H1 (cell line): ENCODE measurements around the gene KHDRBS2. TPM values are rescaled to one million over a fixed set of nuclear protein-coding genes. Genes with fewer than 3 reads are reported as not detected.

Source experiments
- FOSL1 ChIP-seq: IDR thresholded peaks from 2 replicates; pipeline ENCODE4 v1.6.1; 2011; ENCODE audit warnings: mild to moderate bottlenecking, low read depth, low read length, moderate library complexity; ENCODE audit not compliant: insufficient read depth
- GTF2F1 ChIP-seq: IDR thresholded peaks from 2 replicates; pipeline ENCODE4 v1.6.1; 2012; ENCODE audit warnings: low read depth, low read length, improper control_type of control experiment, borderline replicate concordance
- polyA plus RNA-seq, 7 experiments: library from polyadenylated mRNA; depleted of rRNA in 3 of 7; stranded (reverse) in 5 of 7; unstranded in 2 of 7; fragments of >200 nt in 5 of 7; fragments of 200-250 nt in 2 of 7; gene quantifications; 1 replicate in 5 of 7; 2 replicates in 1 of 7; 4 replicates in 1 of 7; pipeline versions ENCODE4 v1.2.1 to v1.2.3, GENCODE V29; 2011 to 2013; ENCODE audit warnings: missing spikeins in 2 of 7, mixed read lengths in 2 of 7
- total RNA-seq: library from RNA; stranded (reverse); fragmentation: NEBNext Ultra II Directional; extraction: Animal tissue kit (Norgen Biotek cat#: 25700); gene quantifications from 2 replicates; pipeline ENCODE4 v1.2.1, GENCODE V29; 2021
- TF ChIP-seq, protein P1 (sequence below): IDR thresholded peaks from 2 replicates; pipeline ENCODE4 v1.6.1; 2011; ENCODE audit warnings: low read length, improper control_type of control experiment

Gene KHDRBS2
- total and polyA plus RNA-seq, 2 of the 8 experiments (the other 6 are each of a cell fraction or from before 2014, with no cell fraction given) = 5.2 to 7.7 TPM

DNA sequence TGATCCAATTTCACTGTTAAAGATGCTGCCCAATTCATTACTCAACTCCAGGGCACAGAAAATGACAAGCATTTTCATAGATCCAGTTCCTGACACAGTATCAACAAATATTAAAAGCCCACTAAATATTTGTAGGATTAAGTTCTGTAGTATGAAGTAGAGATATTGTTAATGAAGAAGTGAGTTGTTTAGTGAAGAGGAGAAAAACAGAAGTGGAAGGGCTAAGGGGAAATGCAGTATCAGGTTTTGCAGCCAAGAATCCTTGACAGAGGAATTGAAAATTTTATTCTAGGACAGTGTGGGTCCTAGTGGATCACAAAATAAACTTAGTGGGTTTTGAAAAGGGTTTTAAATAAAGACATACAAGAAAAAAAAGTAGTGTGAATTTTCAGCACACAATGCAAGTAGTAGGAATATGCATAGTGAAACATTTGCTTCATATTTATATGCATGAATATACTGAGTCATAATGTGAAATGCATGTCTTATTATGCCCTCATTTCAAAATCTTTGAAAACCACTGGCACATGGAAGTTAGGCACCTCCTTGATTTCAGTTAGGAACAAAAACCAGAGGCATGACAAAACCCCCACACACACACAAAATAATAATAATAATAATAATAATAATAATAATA, 338.6 kb downstream of the KHDRBS2 start (continued):
- TF ChIP-seq, protein P1, sequence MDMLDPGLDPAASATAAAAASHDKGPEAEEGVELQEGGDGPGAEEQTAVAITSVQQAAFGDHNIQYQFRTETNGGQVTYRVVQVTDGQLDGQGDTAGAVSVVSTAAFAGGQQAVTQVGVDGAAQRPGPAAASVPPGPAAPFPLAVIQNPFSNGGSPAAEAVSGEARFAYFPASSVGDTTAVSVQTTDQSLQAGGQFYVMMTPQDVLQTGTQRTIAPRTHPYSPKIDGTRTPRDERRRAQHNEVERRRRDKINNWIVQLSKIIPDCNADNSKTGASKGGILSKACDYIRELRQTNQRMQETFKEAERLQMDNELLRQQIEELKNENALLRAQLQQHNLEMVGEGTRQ = no peak
- TF ChIP-seq GTF2F1 (no peak), FOSL1 (no peak)
